Measurements from ENCODE around the gene RAG2. TPM values are rescaled to one million over a fixed set of nuclear protein-coding genes. Genes with fewer than 3 reads are reported as not detected.

Gene RAG2
- total and polyA plus RNA-seq, 4 donors = not detected

DNA sequence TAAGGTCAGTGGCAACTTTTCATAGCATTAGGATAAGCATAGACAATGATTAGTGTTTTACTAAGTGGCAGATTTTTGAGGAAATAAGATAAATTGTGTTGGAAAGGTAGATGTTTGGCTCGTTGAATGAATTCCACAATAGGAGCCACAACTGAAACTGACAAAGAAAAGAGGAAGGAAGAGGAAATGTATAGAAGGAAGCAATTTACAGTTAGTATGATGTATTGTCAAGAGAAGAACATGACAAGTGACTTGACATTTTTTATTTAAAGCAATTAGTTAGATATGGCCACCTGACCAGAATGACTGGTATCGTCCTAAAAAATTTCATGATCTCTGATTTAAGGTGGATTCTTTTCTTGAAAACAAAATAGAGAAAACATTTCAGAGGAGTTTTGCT, 3.1 kb upstream of the RAG2 start:
- no peaks in the 10 kb centered on the region for H3K36me3 ChIP-seq (ENCODE audit: control insufficient read depth in 4 of 4, insufficient read depth in 4 of 4, low read length in 4 of 4)
- H3K9ac ChIP-seq (ENCODE audit: insufficient read depth in 1 of 2, low read length in 2 of 2) = no peak overlapping the region
- no peak for ATAC-seq (ENCODE audit: insufficient read depth, low FRiP score)
- 25 to 55% methylated on average over 2 of the region's 2 CpGs for WGBS, 2 donors
- TF ChIP-seq, protein P1, sequence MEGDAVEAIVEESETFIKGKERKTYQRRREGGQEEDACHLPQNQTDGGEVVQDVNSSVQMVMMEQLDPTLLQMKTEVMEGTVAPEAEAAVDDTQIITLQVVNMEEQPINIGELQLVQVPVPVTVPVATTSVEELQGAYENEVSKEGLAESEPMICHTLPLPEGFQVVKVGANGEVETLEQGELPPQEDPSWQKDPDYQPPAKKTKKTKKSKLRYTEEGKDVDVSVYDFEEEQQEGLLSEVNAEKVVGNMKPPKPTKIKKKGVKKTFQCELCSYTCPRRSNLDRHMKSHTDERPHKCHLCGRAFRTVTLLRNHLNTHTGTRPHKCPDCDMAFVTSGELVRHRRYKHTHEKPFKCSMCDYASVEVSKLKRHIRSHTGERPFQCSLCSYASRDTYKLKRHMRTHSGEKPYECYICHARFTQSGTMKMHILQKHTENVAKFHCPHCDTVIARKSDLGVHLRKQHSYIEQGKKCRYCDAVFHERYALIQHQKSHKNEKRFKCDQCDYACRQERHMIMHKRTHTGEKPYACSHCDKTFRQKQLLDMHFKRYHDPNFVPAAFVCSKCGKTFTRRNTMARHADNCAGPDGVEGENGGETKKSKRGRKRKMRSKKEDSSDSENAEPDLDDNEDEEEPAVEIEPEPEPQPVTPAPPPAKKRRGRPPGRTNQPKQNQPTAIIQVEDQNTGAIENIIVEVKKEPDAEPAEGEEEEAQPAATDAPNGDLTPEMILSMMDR (IDR thresholded peaks at IDR 0.05; ENCODE audit: control extremely low read depth, extremely low read depth) = no peak
- no peak overlapping the region for H3K27ac ChIP-seq (ENCODE audit: low read depth in 1 of 2, low read length in 1 of 2)
- no peaks in the 10 kb centered on the region for H3K27me3 ChIP-seq (ENCODE audit: control insufficient read depth in 3 of 3, insufficient read depth in 3 of 3, low read length in 2 of 3)
- H3K4me3 ChIP-seq = no peak overlapping the region
- H3K4me1 ChIP-seq (ENCODE audit: control insufficient read depth in 5 of 5, insufficient read depth in 5 of 5, low read length in 5 of 5) = peaks cover 0 to 2% (median 0%) of the 10 kb centered on the region in 5 donors
- no peaks in the 10 kb centered on the region for H3K9me3 ChIP-seq (ENCODE audit: control insufficient read depth in 4 of 4, insufficient read depth in 3 of 4, low read length in 3 of 4)
- DNase-seq = no peak

GRCh38 chr11:36600180-36600579, 2.1 kb upstream of the RAG2 start:
- Histone ChIP-seq H3K9ac (ENCODE audit: insufficient read depth in 1 of 2, low read length in 2 of 2) (no peak overlapping the region), H3K36me3 (ENCODE audit: control insufficient read depth in 4 of 4, insufficient read depth in 4 of 4, low read length in 4 of 4) (no peaks in the 10 kb centered on the region), H3K4me3 (no peak overlapping the region), H3K9me3 (ENCODE audit: control insufficient read depth in 4 of 4, insufficient read depth in 3 of 4, low read length in 3 of 4) (no peaks in the 10 kb centered on the region), H3K27ac (ENCODE audit: low read depth in 1 of 2, low read length in 1 of 2) (no peak overlapping the region), H3K4me1 (ENCODE audit: control insufficient read depth in 5 of 5, insufficient read depth in 5 of 5, low read length in 5 of 5) (peaks cover 0 to 6% (median 4%) of the 10 kb centered on the region in 5 donors), H3K27me3 (ENCODE audit: control insufficient read depth in 3 of 3, insufficient read depth in 3 of 3, low read length in 2 of 3) (no peaks in the 10 kb centered on the region)
- ATAC-seq (ENCODE audit: insufficient read depth, low FRiP score) = no peak
- TF ChIP-seq, protein P1 (IDR thresholded peaks at IDR 0.05; ENCODE audit: control extremely low read depth, extremely low read depth) = no peak
- DNase-seq = no peak
- 94 to 96% methylated on average over 7 of the region's 7 CpGs for WGBS, 2 donors

DNA sequence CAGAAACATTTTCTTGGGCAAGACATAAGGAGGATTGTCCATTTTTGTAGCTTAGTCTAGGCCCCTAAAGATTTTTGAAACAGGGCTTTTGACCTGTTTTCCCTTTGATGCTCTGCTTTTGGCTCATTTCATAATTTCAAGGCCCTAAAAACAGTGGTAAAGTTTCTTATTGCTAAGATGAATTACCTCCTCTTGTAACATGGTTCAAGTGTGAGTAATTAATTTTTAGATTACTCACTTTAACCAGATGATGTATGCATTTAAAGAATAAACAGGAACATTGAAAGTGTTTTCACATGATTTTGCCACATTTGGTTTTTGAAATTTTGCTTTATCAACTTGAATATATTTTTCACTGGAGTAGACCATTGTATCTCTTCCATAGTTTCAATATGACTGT, 1.2 kb downstream of the RAG2 start:
- peaks cover 0 to 7% (median 2%) of the 10 kb centered on the region in 5 donors for H3K4me1 ChIP-seq (ENCODE audit: control insufficient read depth in 5 of 5, insufficient read depth in 5 of 5, low read length in 5 of 5)
- TF ChIP-seq, protein P1 (IDR thresholded peaks at IDR 0.05; ENCODE audit: control extremely low read depth, extremely low read depth) = no peak

More for the DNA sequence above, 1.2 kb downstream of the RAG2 start:
- no peak overlapping the region for H3K9ac ChIP-seq (ENCODE audit: insufficient read depth in 1 of 2, low read length in 2 of 2)
- H3K27ac ChIP-seq (ENCODE audit: low read depth in 1 of 2, low read length in 1 of 2) = no peak overlapping the region
- H3K36me3 ChIP-seq (ENCODE audit: control insufficient read depth in 4 of 4, insufficient read depth in 4 of 4, low read length in 4 of 4) = no peaks in the 10 kb centered on the region
- H3K9me3 ChIP-seq (ENCODE audit: control insufficient read depth in 4 of 4, insufficient read depth in 3 of 4, low read length in 3 of 4) = no peaks in the 10 kb centered on the region
- no peak overlapping the region for H3K4me3 ChIP-seq
- peaks cover 0 to 4% (median 0%) of the 10 kb centered on the region in 3 donors for H3K27me3 ChIP-seq (ENCODE audit: control insufficient read depth in 3 of 3, insufficient read depth in 3 of 3, low read length in 2 of 3)
- DNase-seq (no peak), ATAC-seq (ENCODE audit: insufficient read depth, low FRiP score) (no peak)
